IPS-20b (cell line): ENCODE data around the gene PTCRA.
A peak's percentile ranks its signal among the peaks of the same experiment; 100 is the strongest.
"Not testable (repeated sequence)": the region's sequence is repeated elsewhere in the genome, so short reads cannot be mapped to it uniquely, and the experiment has no call there.

Source experiments
- H3K27ac ChIP-seq: one replicate; pipeline ENCODE4 v1.5.1; 2013; ENCODE audit warnings: low read length
- H3K27me3 ChIP-seq: 2 replicates; pipeline ENCODE4 v1.6.1; 2013; ENCODE audit warnings: mild to moderate bottlenecking, low read length, inconsistent platforms; ENCODE audit not compliant: insufficient read depth
- H3K36me3 ChIP-seq: 2 replicates; pipeline ENCODE4 v1.6.1; 2013; ENCODE audit warnings: low read depth, mild to moderate bottlenecking, inconsistent platforms, low read length, moderate library complexity; ENCODE audit not compliant: insufficient read depth
- H3K4me1 ChIP-seq: 2 replicates; pipeline ENCODE4 v1.6.1; 2013; ENCODE audit warnings: mild to moderate bottlenecking, control low read depth, inconsistent platforms, low read length, moderate library complexity; ENCODE audit not compliant: insufficient read depth
- H3K4me3 ChIP-seq: 2 replicates; pipeline ENCODE4 v1.5.1; 2013; ENCODE audit warnings: mild to moderate bottlenecking, low read length, inconsistent platforms
- H3K9ac ChIP-seq: 2 replicates; pipeline ENCODE4 v1.6.1; 2013; ENCODE audit warnings: low read depth, mild to moderate bottlenecking, inconsistent platforms, low read length, moderate library complexity
- H3K9me3 ChIP-seq: 2 replicates; pipeline ENCODE4 v1.6.1; 2013; ENCODE audit warnings: mild to moderate bottlenecking, low read depth, low read length, inconsistent platforms; ENCODE audit not compliant: insufficient read depth

PTCRA gene

DNA sequence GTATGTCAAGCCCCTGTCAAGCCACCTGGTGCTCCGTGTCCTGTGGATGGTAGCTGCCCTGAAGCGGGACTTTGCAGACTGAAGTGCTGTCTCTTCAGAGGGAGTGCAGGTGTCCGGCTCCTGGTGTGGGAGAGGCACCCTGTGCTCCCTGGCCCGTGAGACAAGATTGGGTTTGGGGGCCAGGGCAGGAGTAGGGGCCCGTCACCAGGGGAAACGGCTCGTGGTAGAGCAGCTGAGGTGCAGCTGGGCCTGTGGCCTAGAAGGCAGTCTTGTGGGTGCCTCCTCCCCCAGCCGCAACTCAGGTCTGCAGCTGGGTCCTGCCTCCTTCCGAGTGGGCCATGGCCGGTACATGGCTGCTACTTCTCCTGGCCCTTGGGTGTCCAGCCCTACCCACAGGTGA is at the start of gene PTCRA:
Gene PTCRA, plus strand, starts transcription at position 322 of the 400 bp plus-strand sequence. Its CDS starts 17 bp downstream, at position 339.
- Histone ChIP-seq H3K4me1 (no peaks in the 10 kb centered on the region), H3K4me3 (no peak within 1 kb of the TSS), H3K36me3 (no peaks in the 10 kb centered on the region), H3K9ac (no peak within 1 kb of the TSS), H3K27me3 (no peaks in the 10 kb centered on the region), H3K27ac (no peak within 1 kb of the TSS), H3K9me3 (no peaks in the 10 kb centered on the region)

- Histone ChIP-seq H3K27ac (no peak overlapping the region), H3K27me3 (no peaks in the 10 kb centered on the region), H3K4me3 (no peak overlapping the region), H3K4me1 (no peaks in the 10 kb centered on the region), H3K36me3 (peaks cover 19% of the 10 kb centered on the region), H3K9me3 (no peaks in the 10 kb centered on the region), H3K9ac (no peak overlapping the region)
Observed at GRCh38 chr6:42870145-42870936, 45.5 kb upstream of the PTCRA start.

GRCh38 chr6:42871711-42872110 is 44.1 kb upstream of the PTCRA start:
- Histone ChIP-seq H3K9ac (no peak overlapping the region), H3K4me3 (no peak overlapping the region), H3K27ac (no peak overlapping the region), H3K27me3 (no peaks in the 10 kb centered on the region), H3K36me3 (peaks cover 13% of the 10 kb centered on the region), H3K9me3 (no peaks in the 10 kb centered on the region), H3K4me1 (no peaks in the 10 kb centered on the region)

GRCh38 chr6:42873313-42873712 is 42.5 kb upstream of the PTCRA start:
- Histone ChIP-seq H3K27ac (no peak overlapping the region), H3K4me3 (no peak overlapping the region), H3K36me3 (no peaks in the 10 kb centered on the region), H3K4me1 (no peaks in the 10 kb centered on the region), H3K27me3 (no peaks in the 10 kb centered on the region), H3K9ac (no peak overlapping the region; the same call in 1 of the 2 replicates), H3K9me3 (no peaks in the 10 kb centered on the region)

GRCh38 chr6:42877695-42878094 is 38.2 kb upstream of the PTCRA start:
- Histone ChIP-seq H3K4me3 (no peak overlapping the region), H3K9ac (no peak overlapping the region), H3K27me3 (no peaks in the 10 kb centered on the region), H3K27ac (no peak overlapping the region), H3K36me3 (peaks cover 17% of the 10 kb centered on the region), H3K4me1 (peaks cover 3% of the 10 kb centered on the region; the same call in 1 of the 2 replicates), H3K9me3 (no peaks in the 10 kb centered on the region)

- peaks cover 3% of the 10 kb centered on the region; the same call in 1 of the 2 replicates for H3K4me1 ChIP-seq
- peak within 1 kb of the TSS; percentile 89 for H3K27ac ChIP-seq
- H3K9ac ChIP-seq = peak within 1 kb of the TSS; percentile 98
- H3K27me3 ChIP-seq = no peaks in the 10 kb centered on the region
- H3K9me3 ChIP-seq = no peaks in the 10 kb centered on the region
- peak within 1 kb of the TSS; percentile 92 for H3K4me3 ChIP-seq
- H3K36me3 ChIP-seq = peaks cover 36% of the 10 kb centered on the region
Observed at GRCh38 chr6:42879372-42880239, 36.2 kb upstream of the PTCRA start, which contains the start of gene RPL7L1. Gene RPL7L1 (plus strand): TSS chr6:42879616. CDS start chr6:42879911, 295 bp downstream.

GRCh38 chr6:42880240-42880817 is 35.5 kb upstream of the PTCRA start:
- Histone ChIP-seq H3K4me3 (peak overlapping the region; percentile 92), H3K36me3 (peaks cover 43% of the 10 kb centered on the region), H3K27ac (peak overlapping the region; percentile 89), H3K9ac (peak overlapping the region; percentile 98)
- H3K9me3 ChIP-seq, H3K27me3 ChIP-seq, H3K4me1 ChIP-seq: not testable (repeated sequence)

DNA sequence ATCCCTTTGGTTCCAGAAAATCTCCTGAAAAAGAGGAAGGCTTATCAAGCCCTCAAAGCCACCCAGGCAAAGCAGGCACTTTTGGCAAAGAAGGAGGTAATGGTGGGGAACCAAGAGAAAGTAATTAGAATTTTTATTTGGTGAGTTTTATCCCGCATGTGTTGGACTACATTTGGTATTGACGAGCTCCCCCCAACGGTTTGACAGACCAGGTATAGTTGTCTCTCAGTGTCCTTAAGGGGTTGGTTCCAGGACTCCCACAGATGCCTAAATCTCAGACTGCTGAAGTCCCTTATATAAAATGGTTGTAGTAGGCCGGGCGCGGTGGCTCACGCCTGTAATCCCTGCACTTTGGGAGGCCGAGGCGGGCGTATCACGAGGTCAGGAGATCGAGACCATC is 35.0 kb upstream of the PTCRA start:
- peaks cover 49% of the 10 kb centered on the region for H3K36me3 ChIP-seq
- not testable (repeated sequence) for H3K27ac ChIP-seq
- peak overlapping the region; percentile 98; the same call in 1 of the 2 replicates for H3K9ac ChIP-seq

GRCh38 chr6:42885702-42886101 is 30.2 kb upstream of the PTCRA start:
- peaks cover 3% of the 10 kb centered on the region; the same call in 1 of the 2 replicates for H3K4me1 ChIP-seq
- H3K9ac ChIP-seq = no peak overlapping the region
- H3K9me3 ChIP-seq = no peaks in the 10 kb centered on the region
- H3K36me3 ChIP-seq = peaks cover 70% of the 10 kb centered on the region
- no peak overlapping the region for H3K4me3 ChIP-seq
- H3K27ac ChIP-seq = no peak overlapping the region
- H3K27me3 ChIP-seq = no peaks in the 10 kb centered on the region

More for the DNA sequence above, 35.0 kb upstream of the PTCRA start:
- H3K4me1 ChIP-seq, H3K27me3 ChIP-seq, H3K9me3 ChIP-seq: not testable (repeated sequence)
- peak overlapping the region; percentile 92 for H3K4me3 ChIP-seq

- H3K27ac ChIP-seq, H3K9ac ChIP-seq: not testable (repeated sequence)
- peaks cover 49% of the 10 kb centered on the region for H3K36me3 ChIP-seq
Observed at GRCh38 chr6:42888201-42888600, 27.7 kb upstream of the PTCRA start.

GRCh38 chr6:42889815-42890214 is 26.0 kb upstream of the PTCRA start:
- Histone ChIP-seq H3K4me3 (peak overlapping the region; percentile 83), H3K27ac (peak overlapping the region; percentile 93), H3K27me3 (no peaks in the 10 kb centered on the region), H3K36me3 (peaks cover 33% of the 10 kb centered on the region), H3K9me3 (no peaks in the 10 kb centered on the region), H3K4me1 (no peaks in the 10 kb centered on the region), H3K9ac (peak overlapping the region; percentile 95)

More at GRCh38 chr6:42888201-42888600, 27.7 kb upstream of the PTCRA start:
- H3K9me3 ChIP-seq, H3K4me1 ChIP-seq, H3K4me3 ChIP-seq, H3K27me3 ChIP-seq: not testable (repeated sequence)
